Putamen (tissue), 1 donor: Measurements from ENCODE around the gene BST1.
"Not testable (repeated sequence)": the region's sequence is repeated elsewhere in the genome, so short reads cannot be mapped to it uniquely, and the experiment has no call there.

Experiments
- DNase-seq: peaks from one replicate; pipeline ENCODE4 v3.0.0-alpha.2; 2016; ENCODE audit warnings: low spot score

BST1 gene

GRCh38 chr4:15712214-15712613 lies 9.3 kb downstream of the BST1 start:
- no peak for DNase-seq

- DNase-seq, result no peak
Observed at GRCh38 chr4:15714141-15714540, 11.3 kb downstream of the BST1 start.

GRCh38 chr4:15714646-15715435 lies 12.0 kb downstream of the BST1 start:
- no peak for DNase-seq

DNA sequence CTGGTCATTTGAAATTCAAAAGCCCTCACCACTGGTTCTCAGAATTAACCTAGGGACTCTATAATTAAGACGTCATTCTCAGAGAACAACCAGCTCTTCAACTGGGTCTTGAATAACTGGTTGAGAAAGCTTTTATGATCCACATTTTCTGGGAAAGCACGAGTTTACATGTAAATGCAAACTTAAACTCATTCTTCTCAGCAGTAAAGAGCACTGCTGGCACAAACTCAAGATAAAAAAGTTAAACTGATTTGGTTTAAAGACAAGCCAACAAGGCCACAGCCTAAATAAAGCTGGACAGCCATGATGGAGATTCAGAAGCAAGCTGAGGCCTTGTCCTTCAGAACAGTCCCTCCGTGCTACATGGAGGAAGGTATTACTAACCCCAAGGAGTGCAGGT lies 13.2 kb downstream of the BST1 start:
- no peak for DNase-seq

DNA sequence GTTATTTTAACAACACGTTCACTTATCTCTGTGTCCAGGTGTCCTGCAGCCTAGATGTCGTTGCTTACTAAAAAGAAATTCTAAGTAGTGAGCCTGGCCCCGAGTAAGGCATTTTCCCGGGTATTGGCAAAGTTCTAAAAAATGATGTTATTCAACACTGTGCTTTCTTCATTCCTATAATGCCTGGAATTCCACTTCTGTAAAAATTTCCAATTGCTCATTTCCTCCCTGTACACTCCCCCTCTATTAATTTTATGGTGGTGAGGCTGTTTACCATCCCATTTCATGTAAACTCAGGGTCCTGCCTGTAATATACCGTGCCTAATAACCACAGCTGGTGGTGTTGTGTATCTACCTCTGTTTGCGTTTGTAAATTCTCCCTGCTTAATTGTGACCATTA lies 14.2 kb downstream of the BST1 start:
- DNase-seq, result no peak

DNA sequence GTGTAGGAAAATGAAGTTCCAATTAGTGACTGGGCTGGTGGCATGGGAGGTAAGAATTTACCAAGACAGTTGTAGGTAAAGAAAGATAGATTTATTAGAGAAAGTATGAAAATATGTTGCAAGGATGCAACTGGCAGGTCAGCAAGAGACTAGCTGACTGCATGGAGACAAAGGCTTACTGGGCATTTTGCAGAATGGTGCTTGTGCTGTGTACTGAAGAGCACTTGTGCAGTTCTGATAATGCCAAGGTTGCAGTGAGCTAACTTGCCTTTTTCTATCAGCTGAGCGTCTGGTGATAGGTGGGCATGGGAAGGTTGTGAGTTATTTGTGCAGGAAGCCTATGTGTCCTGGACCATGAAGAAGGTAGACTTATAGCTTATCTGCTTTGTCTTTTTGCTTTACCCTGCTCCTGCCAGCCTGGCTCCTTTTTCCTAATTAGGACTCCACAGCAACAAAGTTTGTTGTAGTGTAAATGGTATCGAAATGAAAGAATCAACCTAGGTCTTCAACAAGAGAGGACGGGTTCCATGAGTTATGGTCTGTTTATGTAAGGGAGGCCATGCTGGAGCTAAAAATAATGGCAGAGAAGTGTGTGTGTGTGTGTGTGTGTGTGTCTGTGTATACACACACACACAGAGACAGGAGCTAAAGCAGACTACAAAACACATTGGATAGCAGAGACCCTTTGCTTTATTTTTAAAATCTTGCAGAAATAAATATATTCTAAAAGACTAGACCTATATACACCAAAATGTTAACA lies 15.0 kb downstream of the BST1 start:
- no peak for DNase-seq

- DNase-seq, result no peak
Observed at GRCh38 chr4:15718465-15718864, 15.6 kb downstream of the BST1 start.

DNA sequence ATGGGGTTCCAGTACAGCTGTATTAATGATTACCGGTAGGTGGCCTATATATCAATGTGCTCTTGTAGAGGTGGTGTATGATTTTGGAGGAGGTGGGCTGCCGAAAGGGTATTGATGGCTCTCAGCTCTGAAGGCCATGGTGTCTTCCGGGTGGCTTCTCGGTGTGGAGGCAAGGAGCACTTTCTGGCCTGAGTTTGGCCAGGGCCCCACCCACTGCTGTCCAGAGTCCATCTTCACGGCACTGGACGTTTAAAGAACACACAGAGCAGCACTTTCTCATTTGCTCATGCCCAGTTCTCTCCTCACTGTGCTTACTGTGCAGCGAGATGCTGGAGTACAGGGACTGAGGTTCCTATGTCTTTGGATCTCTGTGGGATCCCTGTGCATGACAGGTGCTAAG lies 16.1 kb downstream of the BST1 start:
- DNase-seq, result no peak

DNA sequence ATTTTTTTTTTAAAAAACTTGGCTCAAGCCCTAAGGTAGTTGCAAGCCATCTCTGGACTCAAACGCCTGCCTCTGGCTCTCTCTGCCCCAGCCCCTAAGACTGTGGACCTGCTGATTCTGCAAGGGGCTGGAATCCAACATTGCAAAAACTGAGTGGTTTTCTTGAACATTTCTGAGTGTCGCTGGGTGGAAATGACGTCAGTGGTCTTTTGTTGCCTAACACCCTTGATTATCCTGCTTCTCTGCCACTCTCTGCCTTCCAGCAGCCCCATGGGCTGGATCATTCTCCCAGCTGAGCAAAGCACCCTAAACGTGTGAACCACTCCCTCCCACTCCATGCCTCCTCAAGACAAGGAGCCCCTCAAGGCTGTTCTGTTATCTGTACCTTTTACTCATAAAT lies 16.6 kb downstream of the BST1 start:
- no peak for DNase-seq

- DNase-seq, result no peak
Observed at GRCh38 chr4:15720851-15721250, 18.0 kb downstream of the BST1 start.

- no peak for DNase-seq
Observed at GRCh38 chr4:15725608-15726007, 22.7 kb downstream of the BST1 start.

- peak; percentile 44 for DNase-seq
Observed at GRCh38 chr4:15729910-15730533, 27.2 kb downstream of the BST1 start.

GRCh38 chr4:15733061-15733460 lies 30.2 kb downstream of the BST1 start:
- DNase-seq, result not testable (repeated sequence)

GRCh38 chr4:15735536-15735935 lies 32.7 kb downstream of the BST1 start:
- DNase-seq, result no peak

GRCh38 chr4:15736514-15737050 lies 33.7 kb downstream of the BST1 start:
- no peak for DNase-seq

DNA sequence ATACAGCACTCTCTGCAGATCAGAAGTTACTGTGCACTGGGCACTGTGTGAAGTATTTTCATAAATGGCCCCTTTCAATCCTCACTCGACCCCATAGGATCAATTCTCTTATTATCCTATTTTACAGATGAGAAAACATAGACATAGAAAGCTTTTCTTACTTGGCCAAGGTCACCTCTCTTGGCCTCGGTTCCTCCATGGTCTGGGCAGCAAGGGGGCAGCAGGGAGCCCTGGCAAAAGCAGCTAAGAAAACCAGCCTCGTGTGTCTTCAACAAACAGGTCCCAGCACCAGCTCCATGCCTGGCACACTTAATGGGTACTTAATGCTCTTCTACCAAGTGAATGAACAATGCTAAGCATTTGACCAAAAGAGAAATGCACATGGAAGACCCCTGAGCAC lies 34.4 kb downstream of the BST1 start:
- no peak for DNase-seq

GRCh38 chr4:15738877-15739276 lies 36.0 kb downstream of the BST1 start:
- DNase-seq, result peak; percentile 44

DNA sequence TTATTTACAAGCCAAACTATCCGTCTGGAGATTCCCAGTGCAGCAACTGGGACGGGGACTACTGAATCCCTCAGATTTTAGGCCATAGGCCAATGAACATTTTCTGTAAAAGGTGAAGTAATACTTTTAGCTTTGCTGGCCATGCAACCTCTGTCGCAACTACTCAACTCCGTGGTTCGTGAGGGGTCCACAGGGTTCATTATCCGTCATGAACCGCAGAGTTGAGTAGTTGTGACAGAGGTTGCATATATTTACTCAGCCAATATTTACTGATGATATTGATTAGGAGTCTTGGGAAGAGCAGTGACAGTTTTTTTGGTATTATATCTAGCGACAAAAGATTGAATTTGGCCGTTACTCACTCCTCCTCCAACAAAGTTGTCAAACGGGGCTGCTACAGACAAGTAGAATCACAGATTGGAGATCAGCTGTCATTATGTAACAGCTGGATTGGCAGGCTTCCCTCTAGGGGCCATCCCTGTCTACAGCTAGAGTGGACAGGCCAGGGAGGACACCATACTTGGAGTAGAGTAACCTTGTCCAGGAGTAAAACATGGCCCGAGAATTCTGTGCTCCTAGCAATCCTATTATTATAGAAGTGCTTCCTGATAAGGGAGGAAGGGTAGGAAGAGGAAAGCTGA lies 38.0 kb downstream of the BST1 start:
- DNase-seq, result no peak

GRCh38 chr4:15742083-15742582 lies 39.3 kb downstream of the BST1 start:
- no peak for DNase-seq

DNA sequence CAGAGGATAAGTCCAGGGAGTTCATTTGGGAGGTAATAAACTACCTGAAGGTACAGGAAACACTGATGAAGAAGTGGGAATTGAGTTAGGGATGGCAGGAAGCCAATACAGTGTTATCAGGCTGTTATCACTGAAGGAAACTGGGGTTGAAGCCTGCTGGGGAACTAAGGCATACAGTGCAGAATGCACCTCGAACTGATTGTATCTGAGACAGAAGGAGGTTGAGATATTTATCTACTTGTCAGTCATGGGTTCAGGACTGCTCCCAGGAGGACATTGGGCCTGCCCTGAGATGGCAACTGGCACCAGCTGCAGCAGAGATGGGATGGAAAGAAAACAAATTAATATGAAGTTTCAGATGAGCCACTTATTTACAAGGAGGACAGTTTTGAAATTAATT lies 39.8 kb downstream of the BST1 start:
- no peak for DNase-seq

- DNase-seq, result no peak
Observed at GRCh38 chr4:15744016-15744545, 41.2 kb downstream of the BST1 start.

DNA sequence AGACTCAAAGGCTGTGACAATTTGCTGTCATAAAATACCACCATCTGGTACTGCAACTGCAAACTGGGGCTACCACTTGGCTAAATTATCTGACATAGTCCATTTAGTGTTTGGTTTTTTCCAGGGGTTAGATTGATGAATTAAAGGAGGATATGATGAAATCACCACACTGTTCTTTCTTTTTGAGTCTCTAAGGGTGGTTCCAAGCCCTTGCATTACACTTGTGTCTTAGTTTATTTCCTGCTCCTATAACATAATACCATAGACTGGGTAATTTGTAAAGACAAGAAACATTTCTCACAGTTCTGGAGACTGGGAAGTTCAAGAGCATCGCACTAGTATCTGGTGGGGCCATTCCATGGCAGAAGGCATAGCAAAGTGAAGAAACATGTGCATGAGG lies 43.2 kb downstream of the BST1 start:
- no peak for DNase-seq
